DOHH2 (cell line): ENCODE results near the gene DYRK2.

Experiments
- H3F3A ChIP-seq: fragments of 200-600 bp; sonication (generic), shearing (Covaris generic); 2 replicates; pipeline ENCODE4 v1.6.0; 2016; ENCODE audit warnings: antibody characterized with exemption, mild to moderate bottlenecking; ENCODE audit not compliant: control insufficient read depth, insufficient read depth
- H3K27ac ChIP-seq: fragments of 200-600 bp; sonication (generic); 2 replicates; pipeline ENCODE4 v1.5.1; 2014; ENCODE audit warnings: low read depth, mild to moderate bottlenecking, low read length, moderate library complexity
- H3K27me3 ChIP-seq: fragments of 200-600 bp; sonication (generic); 2 replicates; pipeline ENCODE4 v1.6.1; 2014; ENCODE audit warnings: mild to moderate bottlenecking, low read length, mixed read lengths; ENCODE audit not compliant: control insufficient read depth
- H3K36me3 ChIP-seq: fragments of 200-600 bp; sonication (generic); 2 replicates; pipeline ENCODE4 v1.6.1; 2014; ENCODE audit warnings: mild to moderate bottlenecking, low read length, moderate library complexity, mixed read lengths; ENCODE audit not compliant: control insufficient read depth
- H3K4me1 ChIP-seq: fragments of 200-600 bp; sonication (generic); 2 replicates; pipeline ENCODE4 v1.6.1; 2014; ENCODE audit warnings: mild to moderate bottlenecking, low read length, mixed read lengths; ENCODE audit not compliant: control insufficient read depth
- H3K4me2 ChIP-seq: fragments of 200-600 bp; sonication (generic); 2 replicates; pipeline ENCODE4 v1.6.0; 2014; ENCODE audit warnings: mild to moderate bottlenecking, low read length, moderate library complexity
- H3K4me3 ChIP-seq: fragments of 200-600 bp; sonication (generic); 2 replicates; pipeline ENCODE4 v1.5.1; 2014; ENCODE audit warnings: mild to moderate bottlenecking, low read length, mixed read lengths
- H3K79me2 ChIP-seq: fragments of 200-600 bp; sonication (generic); 2 replicates; pipeline ENCODE4 v1.6.1; 2014; ENCODE audit warnings: mild to moderate bottlenecking, low read length, mixed read lengths; ENCODE audit not compliant: control insufficient read depth
- H3K9me2 ChIP-seq: fragments of 200-600 bp; sonication (generic); replicated peaks from 2 replicates; pipeline ENCODE4 v1.6.1; 2014; ENCODE audit warnings: mild to moderate bottlenecking, low read length, mixed read lengths; ENCODE audit not compliant: control insufficient read depth
- H3K9me3 ChIP-seq: fragments of 200-600 bp; sonication (generic); 2 replicates; pipeline ENCODE4 v1.6.1; 2014; ENCODE audit warnings: antibody characterized with exemption, low read length, mixed read lengths; ENCODE audit not compliant: control insufficient read depth, insufficient read depth
- H4K20me1 ChIP-seq: fragments of 200-600 bp; sonication (generic); 2 replicates; pipeline ENCODE4 v1.6.0; 2014; ENCODE audit warnings: low read depth, mild to moderate bottlenecking, antibody characterized with exemption, low read length, moderate library complexity; ENCODE audit not compliant: control insufficient read depth, insufficient read depth
- CTCF ChIP-seq: fragments of 200-600 bp; sonication (generic); IDR thresholded peaks from one replicate; pipeline ENCODE4 v1.5.1; 2014; ENCODE audit warnings: antibody characterized with exemption, mild to moderate bottlenecking, low read depth, low read length; ENCODE audit not compliant: poor library complexity, severe bottlenecking
- EZH2phosphoT487 ChIP-seq: fragments of 200-600 bp; sonication (generic); IDR thresholded peaks from 2 replicates; pipeline ENCODE4 v1.6.1; 2017; ENCODE audit warnings: borderline replicate concordance, mild to moderate bottlenecking, antibody characterized with exemption, low read length, moderate library complexity, mixed read lengths

DYRK2 gene

DNA sequence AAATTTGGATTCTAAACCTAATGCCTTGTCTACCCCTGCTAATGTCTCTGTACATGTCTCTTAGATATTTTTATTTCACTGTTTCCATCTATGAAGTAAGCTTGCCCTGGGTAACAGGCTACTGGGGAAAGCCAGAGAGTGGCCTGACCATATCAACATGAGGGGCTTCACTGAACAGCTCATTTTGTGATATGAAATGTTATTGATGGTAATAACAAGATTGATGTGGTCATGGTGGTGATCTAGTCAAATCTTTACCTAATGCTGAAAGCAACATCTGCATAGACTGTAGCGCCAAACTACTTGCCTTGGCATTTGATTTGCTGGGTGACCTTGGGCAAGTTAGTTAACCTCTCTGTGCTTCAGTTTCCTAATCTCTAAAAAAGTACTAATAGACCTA is 9.9 kb upstream of the DYRK2 start:
- Histone ChIP-seq H3K27ac (no peak overlapping the region), H3K79me2 (no peaks in the 10 kb centered on the region), H3K9me2 (no peaks in the 10 kb centered on the region), H3K27me3 (no peaks in the 10 kb centered on the region), H3K9me3 (no peaks in the 10 kb centered on the region), H3K4me3 (no peak overlapping the region), H3K4me1 (peaks cover 12% of the 10 kb centered on the region), H4K20me1 (no peaks in the 10 kb centered on the region), H3K36me3 (no peaks in the 10 kb centered on the region), H3K4me2 (no peak overlapping the region), H3F3A (no peaks in the 10 kb centered on the region)
- TF ChIP-seq EZH2phosphoT487 (no peak), CTCF (no peak)

DNA sequence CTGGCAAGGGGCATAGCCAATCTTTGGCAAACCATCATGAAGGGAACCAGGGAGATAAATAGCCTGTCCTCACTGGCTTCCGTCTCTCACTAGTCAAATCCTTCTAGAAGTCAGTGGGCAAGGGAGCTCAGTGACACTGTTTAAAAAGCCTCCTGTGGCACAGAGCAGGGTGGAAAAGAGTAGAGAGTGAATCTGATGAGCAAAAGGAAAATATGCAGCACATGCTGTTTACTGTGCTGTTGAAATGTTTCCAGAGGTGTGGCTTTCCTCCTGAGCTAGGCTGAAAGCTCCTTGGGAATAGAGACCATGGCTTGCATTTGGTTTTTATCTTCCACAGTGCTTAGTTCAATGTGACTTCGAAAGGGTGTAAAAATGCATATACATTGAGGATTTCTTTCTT is 7.7 kb upstream of the DYRK2 start:
- Histone ChIP-seq H3K27me3 (no peaks in the 10 kb centered on the region), H4K20me1 (no peaks in the 10 kb centered on the region), H3K9me2 (no peaks in the 10 kb centered on the region), H3K4me3 (no peak overlapping the region), H3K36me3 (no peaks in the 10 kb centered on the region), H3K9me3 (no peaks in the 10 kb centered on the region), H3K4me2 (no peak overlapping the region), H3K79me2 (no peaks in the 10 kb centered on the region), H3F3A (no peaks in the 10 kb centered on the region), H3K4me1 (no peaks in the 10 kb centered on the region), H3K27ac (no peak overlapping the region)
- TF ChIP-seq EZH2phosphoT487 (no peak), CTCF (no peak)

GRCh38 chr12:67645126-67645525 is 3.4 kb upstream of the DYRK2 start:
- H3F3A ChIP-seq = 0 out of 2 replicates have a peak, but pooled peaks cover 9% of the 10 kb centered on the region
- no peak overlapping the region for H3K4me3 ChIP-seq
- H3K9me2 ChIP-seq = no peaks in the 10 kb centered on the region
- peaks cover 9% of the 10 kb centered on the region for H3K36me3 ChIP-seq
- H3K79me2 ChIP-seq = peaks cover 20% of the 10 kb centered on the region
- no peak overlapping the region for H3K4me2 ChIP-seq
- H3K9me3 ChIP-seq = no peaks in the 10 kb centered on the region
- TF ChIP-seq CTCF (no peak), EZH2phosphoT487 (no peak)
- H3K4me1 ChIP-seq = peaks cover 12% of the 10 kb centered on the region
- H3K27me3 ChIP-seq = no peaks in the 10 kb centered on the region
- H3K27ac ChIP-seq = no peak overlapping the region
- H4K20me1 ChIP-seq = no peaks in the 10 kb centered on the region

GRCh38 chr12:67645601-67646000 is 2.9 kb upstream of the DYRK2 start:
- no peak overlapping the region for H3K4me3 ChIP-seq
- H3F3A ChIP-seq = 0 out of 2 replicates have a peak, but pooled peaks cover 11% of the 10 kb centered on the region
- no peaks in the 10 kb centered on the region for H3K27me3 ChIP-seq
- H3K9me2 ChIP-seq = no peaks in the 10 kb centered on the region
- H4K20me1 ChIP-seq = no peaks in the 10 kb centered on the region
- peaks cover 14% of the 10 kb centered on the region for H3K36me3 ChIP-seq
- H3K79me2 ChIP-seq = peaks cover 25% of the 10 kb centered on the region
- H3K4me1 ChIP-seq = peaks cover 16% of the 10 kb centered on the region
- no peaks in the 10 kb centered on the region for H3K9me3 ChIP-seq
- H3K27ac ChIP-seq = no peak overlapping the region
- TF ChIP-seq EZH2phosphoT487 (no peak), CTCF (no peak)
- H3K4me2 ChIP-seq = no peak overlapping the region
